ENCODE measurements around the gene SLC30A1. TPM values are rescaled to one million over a fixed set of nuclear protein-coding genes. Genes with fewer than 3 reads are reported as not detected.

The SLC30A1 gene
- total and polyA plus RNA-seq, 7 experiments from 2014 or later: 1.1 to 12.1 (median 8.4) TPM

DNA sequence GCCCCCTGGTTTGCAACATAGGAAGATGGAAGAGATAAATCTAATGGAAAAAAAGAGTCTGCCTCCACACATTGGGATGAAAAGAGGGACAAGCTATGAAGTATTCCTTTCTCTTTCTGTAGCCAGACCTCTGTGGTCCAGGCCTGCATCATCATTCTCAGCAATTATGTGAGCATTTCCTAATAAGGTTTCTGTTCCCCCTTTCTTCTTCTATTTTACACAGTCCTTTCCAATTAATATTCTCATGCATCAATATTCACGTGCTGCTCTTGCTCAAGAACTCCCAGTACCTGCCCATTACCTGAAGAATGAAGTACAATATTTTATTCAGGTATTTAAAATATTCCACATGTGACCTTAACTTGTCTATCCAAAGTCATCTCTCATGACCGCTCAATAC is 8.2 kb upstream of the SLC30A1 start:
- Mint-ChIP-seq H3K9me3 (peaks cover 0 to 2% (median 0%) of the 10 kb centered on the region in 11 donors), H3K4me1 (peaks cover 0 to 8% (median 1%) of the 10 kb centered on the region in 7 donors), H3K4me3 (no peak overlapping the region), H3K27me3 (peaks cover 0 to 20% (median 0%) of the 10 kb centered on the region in 5 donors), H3K36me3 (no peaks in the 10 kb centered on the region), H3K27ac (no peak overlapping the region)
- CTCF ChIA-PET: no interaction called here
- Histone ChIP-seq H3K9me3 (ENCODE audit: control insufficient read depth in 2 of 3, low read length in 3 of 3) (no peaks in the 10 kb centered on the region), H3K27me3 (ENCODE audit: control insufficient read depth in 2 of 2, insufficient read depth in 2 of 2, low read length in 2 of 2) (no peaks in the 10 kb centered on the region), H3K4me3 (ENCODE audit: low read length) (no peak overlapping the region), H3K36me3 (ENCODE audit: control insufficient read depth in 2 of 3, insufficient read depth in 3 of 3, low read length in 3 of 3) (no peaks in the 10 kb centered on the region), H3K27ac (ENCODE audit: low read depth, low read length) (no peak overlapping the region), H3K4me1 (ENCODE audit: control insufficient read depth in 2 of 2, insufficient read depth in 2 of 2, low read length in 2 of 2) (no peaks in the 10 kb centered on the region)
- intact Hi-C loops (cut with micrococcal nuclease): no loop called here
- DNase-seq: no peak
- POLR2A ChIA-PET: no interaction called here
- peak; percentile 40 for ATAC-seq

DNA sequence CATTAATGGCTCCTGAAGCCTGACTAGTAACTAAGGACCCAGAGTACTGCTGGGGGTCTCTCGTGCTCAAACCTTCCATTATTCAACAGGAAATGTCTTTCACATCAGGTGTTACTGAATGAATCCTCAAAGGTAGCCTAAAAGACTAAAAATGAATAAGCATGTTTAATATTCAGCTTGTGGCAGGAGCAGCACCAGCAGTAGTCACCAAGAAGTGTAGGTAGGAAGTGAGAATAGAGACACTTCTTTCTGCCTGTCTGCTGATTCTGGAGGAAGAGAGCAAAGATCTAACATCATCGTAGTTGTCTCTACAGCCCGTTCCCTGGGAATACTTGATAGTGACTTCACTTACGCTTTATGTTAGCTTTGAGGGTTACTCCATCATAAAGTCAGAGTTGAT is 7.6 kb upstream of the SLC30A1 start:
- Histone ChIP-seq H3K4me3 (ENCODE audit: low read length) (no peak overlapping the region), H3K27me3 (ENCODE audit: control insufficient read depth in 2 of 2, insufficient read depth in 2 of 2, low read length in 2 of 2) (no peaks in the 10 kb centered on the region), H3K36me3 (ENCODE audit: control insufficient read depth in 2 of 3, insufficient read depth in 3 of 3, low read length in 3 of 3) (no peaks in the 10 kb centered on the region), H3K9me3 (ENCODE audit: control insufficient read depth in 2 of 3, low read length in 3 of 3) (no peaks in the 10 kb centered on the region), H3K4me1 (ENCODE audit: control insufficient read depth in 2 of 2, insufficient read depth in 2 of 2, low read length in 2 of 2) (no peaks in the 10 kb centered on the region), H3K27ac (ENCODE audit: low read depth, low read length) (no peak overlapping the region)
- no peak for ATAC-seq
- POLR2A ChIA-PET: interaction anchor here (0.9 kb wide), 1 partner anchor 20 kb away, joined by 3 read pairs; no protein-coding TSS in a partner anchor
- DNase-seq: no peak
- CTCF ChIA-PET: no interaction called here
- no peak overlapping the region for H3K27ac Mint-ChIP-seq
- no peaks in the 10 kb centered on the region for H3K36me3 Mint-ChIP-seq
- no peak overlapping the region for H3K4me3 Mint-ChIP-seq
- peaks cover 0 to 14% (median 7%) of the 10 kb centered on the region in 7 donors for H3K4me1 Mint-ChIP-seq
- peaks cover 0 to 2% (median 0%) of the 10 kb centered on the region in 11 donors for H3K9me3 Mint-ChIP-seq
- intact Hi-C loops (cut with micrococcal nuclease): no loop called here
- H3K27me3 Mint-ChIP-seq: peaks cover 0 to 15% (median 0%) of the 10 kb centered on the region in 5 donors

DNA sequence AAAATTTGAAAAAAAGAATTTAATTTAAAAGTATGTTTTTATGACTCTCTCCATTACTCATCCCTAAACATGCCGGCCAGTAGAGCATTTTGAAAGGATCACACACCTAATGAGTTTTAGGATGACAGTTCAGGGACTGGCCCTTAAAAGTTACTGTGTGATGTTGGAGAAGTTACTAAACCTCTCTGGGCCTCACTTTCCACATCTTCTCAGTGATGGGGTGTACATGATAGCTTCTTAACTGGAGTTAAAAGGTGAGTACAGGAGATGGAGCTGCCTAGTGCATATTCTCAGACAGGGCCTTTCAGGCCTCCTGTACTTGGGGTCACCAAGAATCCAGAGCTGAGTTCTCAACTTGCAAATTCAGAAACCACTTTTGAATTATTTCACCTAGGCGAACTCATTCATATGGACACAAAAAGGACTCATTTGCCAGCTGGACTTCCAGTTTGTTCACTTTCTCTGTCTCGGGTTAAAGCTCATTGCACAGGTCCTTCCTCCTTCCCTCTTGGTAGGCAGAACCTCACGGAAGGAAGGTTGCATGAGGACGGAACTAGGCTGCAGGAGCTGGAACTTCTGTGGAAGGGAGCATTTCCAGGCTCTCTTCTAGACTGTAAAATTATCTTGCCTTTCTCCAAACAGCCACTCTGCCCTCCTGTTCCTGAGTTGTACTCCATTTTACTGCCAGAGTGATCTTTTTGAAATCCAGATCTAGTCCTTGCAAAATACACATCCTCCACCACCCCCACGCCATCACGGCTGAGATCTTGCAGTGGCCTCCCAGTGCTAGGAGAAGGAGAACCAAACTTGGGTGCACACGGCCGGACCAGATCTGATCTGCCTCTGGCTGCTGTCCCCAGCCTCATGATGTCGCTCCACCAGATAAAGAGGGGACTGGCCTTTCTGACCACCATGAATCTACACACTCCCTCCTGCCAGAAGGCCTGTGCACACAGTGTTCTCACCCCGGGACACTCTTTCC is 4.3 kb upstream of the SLC30A1 start:
- no peak overlapping the region for H3K27ac Mint-ChIP-seq
- H3K27me3 ChIP-seq (ENCODE audit: control insufficient read depth in 2 of 2, insufficient read depth in 2 of 2, low read length in 2 of 2): no peaks in the 10 kb centered on the region
- ATAC-seq (no peak), DNase-seq (no peak)
- H3K4me3 Mint-ChIP-seq: no peak overlapping the region
- peaks cover 0 to 2% (median 0%) of the 10 kb centered on the region in 3 experiments for H3K36me3 ChIP-seq (ENCODE audit: control insufficient read depth in 2 of 3, insufficient read depth in 3 of 3, low read length in 3 of 3)
- intact Hi-C loops (cut with micrococcal nuclease): no loop called here
- H3K27me3 Mint-ChIP-seq: peaks cover 0 to 16% (median 0%) of the 10 kb centered on the region in 5 donors
- CTCF ChIA-PET: no interaction called here
- peaks cover 0 to 5% of the 10 kb centered on the region in 2 donors for H3K4me1 ChIP-seq (ENCODE audit: control insufficient read depth in 2 of 2, insufficient read depth in 2 of 2, low read length in 2 of 2)
- no peak overlapping the region for H3K4me3 ChIP-seq (ENCODE audit: low read length)
- H3K9me3 ChIP-seq (ENCODE audit: control insufficient read depth in 2 of 3, low read length in 3 of 3): no peaks in the 10 kb centered on the region
- no peaks in the 10 kb centered on the region for H3K9me3 Mint-ChIP-seq
- POLR2A ChIA-PET: no interaction called here
- H3K27ac ChIP-seq (ENCODE audit: low read depth, low read length): no peak overlapping the region
- peaks cover 12 to 26% (median 14%) of the 10 kb centered on the region in 7 donors for H3K4me1 Mint-ChIP-seq
- H3K36me3 Mint-ChIP-seq: no peaks in the 10 kb centered on the region

DNA sequence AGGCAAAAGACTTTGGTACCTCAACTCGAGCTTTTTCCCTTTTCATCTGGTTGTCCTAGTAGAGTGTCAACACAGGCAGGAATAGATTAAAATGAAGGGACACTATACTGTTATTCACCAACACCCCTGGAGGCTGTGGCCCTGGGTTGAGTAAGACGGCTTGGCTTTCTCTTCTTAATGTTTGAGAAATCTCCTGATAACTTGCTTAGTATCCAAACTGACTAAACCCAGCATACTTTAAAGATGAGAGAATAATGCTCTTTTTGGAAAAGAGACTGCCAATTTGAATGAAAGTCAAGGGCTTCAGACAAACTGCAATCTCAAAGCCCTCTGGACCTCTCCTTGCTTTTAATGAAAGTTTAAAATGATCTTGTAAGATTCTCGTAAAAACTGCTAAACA is 2.6 kb upstream of the SLC30A1 start:
- Mint-ChIP-seq H3K4me3 (no peak overlapping the region), H3K27me3 (peaks cover 0 to 12% (median 0%) of the 10 kb centered on the region in 5 donors), H3K4me1 (peaks cover 19 to 32% (median 24%) of the 10 kb centered on the region in 7 donors), H3K27ac (peak overlapping the region in 1 of 9 donors; percentile 26), H3K36me3 (no peaks in the 10 kb centered on the region), H3K9me3 (no peaks in the 10 kb centered on the region)
- Histone ChIP-seq H3K36me3 (ENCODE audit: control insufficient read depth in 2 of 3, insufficient read depth in 3 of 3, low read length in 3 of 3) (peaks cover 0 to 7% (median 0%) of the 10 kb centered on the region in 3 experiments), H3K4me1 (ENCODE audit: control insufficient read depth in 2 of 2, insufficient read depth in 2 of 2, low read length in 2 of 2) (peaks cover 3 to 5% of the 10 kb centered on the region in 2 donors), H3K27ac (ENCODE audit: low read depth, low read length) (no peak overlapping the region), H3K9me3 (ENCODE audit: control insufficient read depth in 2 of 3, low read length in 3 of 3) (no peaks in the 10 kb centered on the region), H3K4me3 (ENCODE audit: low read length) (no peak overlapping the region), H3K27me3 (ENCODE audit: control insufficient read depth in 2 of 2, insufficient read depth in 2 of 2, low read length in 2 of 2) (no peaks in the 10 kb centered on the region)
- ChIA-PET POLR2A (no interaction called here), CTCF (no interaction called here)
- intact Hi-C loops (cut with micrococcal nuclease): no loop called here
- ATAC-seq: no peak
- DNase-seq: no peak

DNA sequence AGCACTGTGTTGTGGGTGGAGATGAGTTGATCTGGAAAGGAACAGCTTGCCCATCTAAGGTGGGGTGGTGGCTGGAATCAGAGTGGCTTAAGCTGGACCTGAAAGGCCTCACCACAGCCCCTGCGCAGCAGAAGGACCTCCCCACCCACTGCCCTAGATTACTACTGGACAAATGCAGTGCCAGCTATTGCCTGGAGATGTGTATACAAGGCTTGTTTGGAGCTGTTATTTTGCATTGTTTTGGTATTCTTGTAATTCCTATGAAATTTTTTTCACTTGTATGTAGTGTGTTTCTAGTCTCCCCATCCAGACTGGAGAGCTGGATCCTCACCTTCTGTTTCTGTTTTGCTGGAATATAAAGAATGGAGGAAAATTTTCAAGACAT is 1.3 kb upstream of the SLC30A1 start:
- Mint-ChIP-seq H3K4me1 (peaks cover 21 to 41% (median 34%) of the 10 kb centered on the region in 7 donors), H3K27ac (peak overlapping the region in 7 of 9 donors; percentile 28 to 91 (median 66)), H3K36me3 (peaks cover 0 to 9% (median 3%) of the 10 kb centered on the region in 5 donors), H3K9me3 (no peaks in the 10 kb centered on the region), H3K4me3 (peak overlapping the region; percentile 71 to 91 (median 86)), H3K27me3 (peaks cover 0 to 12% (median 0%) of the 10 kb centered on the region in 5 donors)
- Histone ChIP-seq H3K4me1 (ENCODE audit: control insufficient read depth in 2 of 2, insufficient read depth in 2 of 2, low read length in 2 of 2) (peaks cover 3 to 5% of the 10 kb centered on the region in 2 donors), H3K27ac (ENCODE audit: low read depth, low read length) (no peak overlapping the region), H3K36me3 (ENCODE audit: control insufficient read depth in 2 of 3, insufficient read depth in 3 of 3, low read length in 3 of 3) (peaks cover 0 to 13% (median 0%) of the 10 kb centered on the region in 3 experiments), H3K9me3 (ENCODE audit: control insufficient read depth in 2 of 3, low read length in 3 of 3) (no peaks in the 10 kb centered on the region), H3K4me3 (ENCODE audit: low read length) (no peak overlapping the region), H3K27me3 (ENCODE audit: control insufficient read depth in 2 of 2, insufficient read depth in 2 of 2, low read length in 2 of 2) (no peaks in the 10 kb centered on the region)
- intact Hi-C loops (cut with micrococcal nuclease): no loop called here
- DNase-seq (no peak), ATAC-seq (no peak)
- CTCF ChIA-PET: interaction anchor here (0.7 to 1.3 kb wide), 5 partner anchors 14 to 897 kb away, joined by 3 read pairs; no protein-coding TSS in a partner anchor
- POLR2A ChIA-PET: no interaction called here

DNA sequence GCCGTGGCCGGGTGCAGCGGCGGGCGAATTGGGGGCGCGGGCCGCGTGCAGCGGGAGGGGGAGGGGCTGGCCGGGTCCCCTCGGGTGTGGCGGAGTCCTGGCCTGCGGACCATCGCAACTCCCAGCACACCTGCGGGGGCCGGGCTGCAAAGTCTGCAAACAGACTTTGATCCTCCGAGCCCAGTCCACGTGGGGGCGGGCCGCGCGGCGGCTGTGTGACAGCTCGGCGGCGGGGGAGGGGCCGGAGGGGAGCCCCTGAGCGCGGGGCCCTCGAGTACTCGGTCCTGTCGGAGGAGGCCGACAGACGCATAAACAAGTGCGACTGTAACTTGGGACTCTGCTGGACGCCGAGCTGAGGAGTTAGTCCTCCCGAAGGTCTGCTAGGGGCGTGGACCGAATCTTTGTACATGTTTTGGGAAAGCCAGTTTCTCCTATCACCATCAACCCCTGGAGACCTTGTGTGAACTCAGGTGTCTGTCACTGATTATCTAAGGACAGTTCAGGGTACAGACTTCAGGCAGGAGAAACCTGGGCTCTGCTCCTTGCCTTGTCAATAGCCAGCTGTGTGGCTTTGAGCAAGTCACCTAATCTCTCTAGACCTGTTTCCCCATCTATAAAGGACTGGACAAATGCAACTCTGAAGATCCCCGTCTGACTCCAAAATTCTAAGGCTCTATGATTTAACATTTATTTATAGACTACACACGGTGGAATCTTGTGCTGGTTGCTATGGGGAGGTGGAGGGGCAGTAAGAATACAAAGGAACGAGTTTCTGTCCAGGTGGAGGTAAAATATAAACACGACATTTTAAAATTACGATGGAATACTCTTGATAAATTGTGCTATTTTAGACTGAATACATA is 710 bp upstream of the SLC30A1 start:
- ChIA-PET CTCF (interaction anchor here (0.7 to 1.8 kb wide), 8 partner anchors 14 to 897 kb away, joined by 3 to 13 read pairs (median 3); no protein-coding TSS in a partner anchor), POLR2A (interaction anchor here (1.2 to 2.0 kb wide), 2 partner anchors 27 to 321 kb away, joined by 5 to 6 read pairs; no protein-coding TSS in a partner anchor)
- peaks cover 21 to 44% (median 40%) of the 10 kb centered on the region in 7 donors for H3K4me1 Mint-ChIP-seq
- Histone ChIP-seq H3K36me3 (ENCODE audit: control insufficient read depth in 2 of 3, insufficient read depth in 3 of 3, low read length in 3 of 3) (peaks cover 0 to 19% (median 0%) of the 10 kb centered on the region in 3 experiments), H3K4me3 (ENCODE audit: low read length) (peak overlapping the region; percentile 65), H3K4me1 (ENCODE audit: control insufficient read depth in 2 of 2, insufficient read depth in 2 of 2, low read length in 2 of 2) (peaks cover 3 to 5% of the 10 kb centered on the region in 2 donors), H3K27ac (ENCODE audit: low read depth, low read length) (peak overlapping the region; percentile 61), H3K9me3 (ENCODE audit: control insufficient read depth in 2 of 3, low read length in 3 of 3) (no peaks in the 10 kb centered on the region), H3K27me3 (ENCODE audit: control insufficient read depth in 2 of 2, insufficient read depth in 2 of 2, low read length in 2 of 2) (no peaks in the 10 kb centered on the region)
- no peak for DNase-seq
- H3K27me3 Mint-ChIP-seq: peaks cover 0 to 12% (median 0%) of the 10 kb centered on the region in 5 donors
- H3K4me3 Mint-ChIP-seq: peak overlapping the region; percentile 77 to 92 (median 88)
- peak; percentile 58 for ATAC-seq
- H3K27ac Mint-ChIP-seq: peak overlapping the region; percentile 28 to 91 (median 76)
- peaks cover 0 to 12% (median 6%) of the 10 kb centered on the region in 5 donors for H3K36me3 Mint-ChIP-seq
- H3K9me3 Mint-ChIP-seq: no peaks in the 10 kb centered on the region
- intact Hi-C loops (cut with micrococcal nuclease): loop anchor here (1.0 to 10.0 kb wide), 24 partner anchors 27 to 1812 kb away; partner anchors contain the start of genes DTL (in 2 of the 2), INTS7 (in 2 of the 2), LPGAT1 (in 2 of the 2) and NEK2 (in 2 of the 2)

Data from naive thymus-derived CD4-positive, alpha-beta T cell (primary cell).